CD4-positive, CD25-positive, alpha-beta regulatory T cell (primary cell): ENCODE measurements around the gene SORCS3. TPM values are rescaled to one million over a fixed set of nuclear protein-coding genes. Genes with fewer than 3 reads are reported as not detected.

ENCODE experiments used
- ATAC-seq, 2 donors: fragments of 150-1000 bp; cut with Tn5 transposase; one replicate each; pipeline ENCODE4 v1.10.0; 2021; ENCODE audit warnings: low read depth in 2 of 2, moderate number of reproducible peaks in 2 of 2, moderate library complexity in 1 of 2
- DNase-seq, 3 donors: peaks; one replicate each; pipeline versions ENCODE4 v3.0.0 to v3.0.0-alpha.2; 2012 to 2022; ENCODE audit warnings: mixed read lengths in 1 of 3
- H3K27ac ChIP-seq: one replicate; pipeline ENCODE4 v1.7.0; 2013; ENCODE audit warnings: mild to moderate bottlenecking, low read length; ENCODE audit not compliant: insufficient read depth, poor library complexity, severe bottlenecking
- H3K27me3 ChIP-seq: one replicate; pipeline ENCODE4 v1.7.0; 2013; ENCODE audit warnings: low read length; ENCODE audit not compliant: control insufficient read depth, insufficient read depth
- H3K36me3 ChIP-seq: one replicate; pipeline ENCODE4 v1.7.0; 2013; ENCODE audit warnings: mild to moderate bottlenecking, low read length, moderate library complexity; ENCODE audit not compliant: control insufficient read depth, insufficient read depth
- H3K4me1 ChIP-seq: 2 replicates; pipeline ENCODE4 v1.7.0; 2013; ENCODE audit warnings: mild to moderate bottlenecking, low read length; ENCODE audit not compliant: insufficient read depth, control insufficient read depth, poor library complexity, severe bottlenecking
- H3K4me3 ChIP-seq: one replicate; pipeline ENCODE4 v1.7.0; 2013; ENCODE audit warnings: low read depth, mild to moderate bottlenecking, low read length, moderate library complexity
- H3K9me3 ChIP-seq, 2 experiments: 1 replicate in 1 of 2; 2 replicates in 1 of 2; pipeline ENCODE4 v1.7.0; 2013; ENCODE audit warnings: low read length in 2 of 2, mild to moderate bottlenecking in 1 of 2, moderate library complexity in 1 of 2; ENCODE audit not compliant: control insufficient read depth in 2 of 2
- H3K27ac Mint-ChIP-seq, 3 donors: one replicate each; pipeline ENCODE4 v1.8.0; 2020 to 2022; ENCODE audit warnings: mild to moderate bottlenecking in 3 of 3, mixed read lengths in 3 of 3, moderate library complexity in 2 of 3
- H3K27me3 Mint-ChIP-seq: one replicate; pipeline ENCODE4 v1.8.0; 2022; ENCODE audit warnings: mild to moderate bottlenecking, mixed read lengths
- H3K36me3 Mint-ChIP-seq: one replicate; pipeline ENCODE4 v1.8.0; 2020; ENCODE audit warnings: mixed read lengths
- H3K4me1 Mint-ChIP-seq, 4 donors: one replicate each; pipeline ENCODE4 v1.8.0; 2020 to 2022; ENCODE audit warnings: mixed read lengths in 4 of 4, mild to moderate bottlenecking in 1 of 4
- H3K4me3 Mint-ChIP-seq, 4 donors: one replicate each; pipeline ENCODE4 v1.8.0; 2020 to 2022; ENCODE audit warnings: mild to moderate bottlenecking in 4 of 4, mixed read lengths in 4 of 4, moderate library complexity in 3 of 4
- H3K9me3 Mint-ChIP-seq, 7 donors: one replicate each; pipeline ENCODE4 v1.8.0; 2020 to 2022; ENCODE audit warnings: mixed read lengths in 7 of 7, mild to moderate bottlenecking in 3 of 7, moderate library complexity in 2 of 7
- polyA plus RNA-seq, 4 donors: library from polyadenylated mRNA; unstranded; fragments of 300-500 nt; fragmentation: Illumina TruSeq; gene quantifications; one replicate each; pipeline ENCODE4 v1.2.3, GENCODE V29; 2021
- total RNA-seq: library from RNA; stranded (reverse); gene quantifications from one replicate; pipeline ENCODE4 v1.2.3, GENCODE V29; 2022

Gene SORCS3
- total and polyA plus RNA-seq, 5 donors from 2014 or later = 0.35 TPM; not detected in 4

DNA sequence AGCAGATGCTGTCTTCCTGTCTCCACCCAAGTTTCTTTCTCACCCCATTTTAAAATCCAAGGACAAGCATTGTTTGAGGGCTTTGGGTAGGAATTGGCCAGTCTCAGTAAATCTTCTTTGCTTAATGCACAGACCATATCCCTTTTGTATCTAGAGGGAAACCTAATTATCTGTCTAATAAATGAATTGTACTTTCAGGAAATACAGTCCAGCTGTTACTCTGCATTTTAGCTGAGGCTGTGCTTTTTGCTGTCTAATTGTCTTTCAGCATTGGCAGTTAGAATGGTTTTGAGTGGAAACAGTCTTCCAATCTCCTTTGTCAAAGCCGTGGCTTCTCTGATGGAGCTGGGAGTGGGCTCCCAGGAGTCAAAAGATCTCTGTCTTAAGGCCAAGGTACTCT, 388.2 kb downstream of the SORCS3 start:
- no peak overlapping the region for H3K4me3 Mint-ChIP-seq
- H3K36me3 Mint-ChIP-seq = no peaks in the 10 kb centered on the region
- no peak for ATAC-seq
- Histone ChIP-seq H3K27me3 (no peaks in the 10 kb centered on the region), H3K27ac (no peak overlapping the region), H3K9me3 (no peaks in the 10 kb centered on the region), H3K4me1 (no peaks in the 10 kb centered on the region), H3K36me3 (no peaks in the 10 kb centered on the region), H3K4me3 (no peak overlapping the region)
- no peaks in the 10 kb centered on the region for H3K27me3 Mint-ChIP-seq
- no peaks in the 10 kb centered on the region for H3K4me1 Mint-ChIP-seq
- H3K9me3 Mint-ChIP-seq = peaks cover 0 to 4% (median 1%) of the 10 kb centered on the region in 7 donors
- no peak for DNase-seq
- H3K27ac Mint-ChIP-seq = no peak overlapping the region

DNA sequence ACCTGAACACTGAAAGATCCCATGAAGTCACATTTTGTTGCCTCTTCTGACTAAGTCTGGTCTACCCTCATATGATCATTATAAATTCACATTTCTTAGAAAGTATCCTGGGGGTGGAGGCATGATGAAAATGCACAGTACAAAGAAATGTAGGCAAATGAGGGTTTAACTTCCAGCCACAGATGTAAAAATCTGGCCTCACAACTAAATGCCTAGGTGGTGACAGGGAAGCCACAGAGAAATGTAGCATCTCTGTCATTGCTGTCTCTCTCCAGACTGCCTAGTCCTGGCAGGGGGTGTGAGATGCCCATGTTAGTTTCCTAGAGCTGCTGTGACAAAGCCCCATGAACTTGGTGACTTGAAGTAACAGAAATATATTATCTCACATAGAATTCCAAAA, 395.9 kb downstream of the SORCS3 start:
- H3K27me3 ChIP-seq = no peaks in the 10 kb centered on the region
- H3K4me1 Mint-ChIP-seq = no peaks in the 10 kb centered on the region
- H3K36me3 Mint-ChIP-seq = no peaks in the 10 kb centered on the region
- H3K9me3 ChIP-seq = no peaks in the 10 kb centered on the region
- no peak overlapping the region for H3K4me3 ChIP-seq
- no peak overlapping the region for H3K27ac ChIP-seq
- H3K27me3 Mint-ChIP-seq = no peaks in the 10 kb centered on the region
- H3K4me3 Mint-ChIP-seq = no peak overlapping the region
- H3K9me3 Mint-ChIP-seq = peaks cover 0 to 4% (median 0%) of the 10 kb centered on the region in 7 donors
- ATAC-seq (no peak), DNase-seq (no peak)
- no peak overlapping the region for H3K27ac Mint-ChIP-seq
- no peaks in the 10 kb centered on the region for H3K36me3 ChIP-seq
- no peaks in the 10 kb centered on the region for H3K4me1 ChIP-seq

DNA sequence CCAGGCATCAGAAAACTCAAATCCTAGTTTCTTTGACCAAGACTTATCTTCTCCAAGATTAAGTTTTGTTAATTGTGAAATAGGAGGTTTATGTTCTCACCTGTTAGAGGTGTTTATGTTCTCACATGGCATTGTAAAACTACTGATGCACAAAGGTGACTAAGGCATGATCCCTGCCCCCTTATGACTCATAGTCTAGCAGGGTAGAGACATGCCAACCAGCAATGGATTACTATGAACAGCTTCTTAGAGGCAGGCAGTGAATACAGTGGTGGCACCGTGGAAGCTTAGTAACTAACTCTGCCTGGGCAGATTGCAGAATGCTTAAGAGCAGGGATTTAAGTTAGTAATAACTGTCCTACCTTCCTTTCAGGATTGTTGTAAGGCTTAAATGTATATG, 400.9 kb downstream of the SORCS3 start:
- Histone ChIP-seq H3K4me3 (no peak overlapping the region), H3K4me1 (no peaks in the 10 kb centered on the region), H3K27ac (no peak overlapping the region), H3K36me3 (no peaks in the 10 kb centered on the region), H3K27me3 (no peaks in the 10 kb centered on the region), H3K9me3 (no peaks in the 10 kb centered on the region)
- no peaks in the 10 kb centered on the region for H3K4me1 Mint-ChIP-seq
- no peak for ATAC-seq
- peaks cover 0 to 3% (median 0%) of the 10 kb centered on the region in 7 donors for H3K9me3 Mint-ChIP-seq
- no peak overlapping the region for H3K4me3 Mint-ChIP-seq
- no peak overlapping the region for H3K27ac Mint-ChIP-seq
- no peaks in the 10 kb centered on the region for H3K36me3 Mint-ChIP-seq
- no peak for DNase-seq
- no peaks in the 10 kb centered on the region for H3K27me3 Mint-ChIP-seq

DNA sequence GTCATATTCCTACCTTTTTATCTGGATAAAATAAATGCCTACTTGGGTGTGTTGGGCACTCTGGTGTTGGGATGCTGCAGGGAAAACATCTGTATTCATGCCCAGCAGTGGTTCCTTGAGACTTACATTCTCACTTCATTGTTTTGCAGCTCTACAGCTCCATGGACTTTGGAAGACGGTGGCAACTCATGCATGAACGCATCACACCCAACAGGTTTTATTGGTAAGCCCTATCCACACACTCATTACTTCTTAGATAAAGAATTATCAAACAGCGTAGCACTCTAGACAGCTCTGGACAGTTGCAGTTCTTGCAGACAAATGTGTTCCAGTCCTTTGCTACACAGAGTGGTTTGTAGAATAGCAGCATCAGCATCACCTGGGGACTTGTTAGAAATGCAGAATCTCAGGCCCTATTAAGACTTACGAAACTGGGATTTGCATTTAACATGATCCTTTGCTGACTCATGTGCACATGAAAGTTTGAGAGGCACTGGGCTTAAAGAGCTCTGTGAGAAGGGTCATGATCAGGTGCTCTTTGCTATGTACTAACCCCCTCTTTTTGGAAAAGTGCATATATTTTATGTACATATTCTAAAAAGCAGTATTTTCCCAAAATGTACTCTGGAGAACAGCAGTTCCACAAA, 401.9 kb downstream of the SORCS3 start:
- no peak overlapping the region for H3K4me3 Mint-ChIP-seq
- H3K27me3 Mint-ChIP-seq = no peaks in the 10 kb centered on the region
- no peak overlapping the region for H3K27ac ChIP-seq
- H3K9me3 Mint-ChIP-seq = peaks cover 0 to 10% (median 2%) of the 10 kb centered on the region in 7 donors
- H3K4me1 ChIP-seq = no peaks in the 10 kb centered on the region
- no peaks in the 10 kb centered on the region for H3K9me3 ChIP-seq
- no peaks in the 10 kb centered on the region for H3K27me3 ChIP-seq
- DNase-seq (no peak), ATAC-seq (no peak)
- H3K4me3 ChIP-seq = no peak overlapping the region
- H3K27ac Mint-ChIP-seq = no peak overlapping the region
- H3K36me3 ChIP-seq = no peaks in the 10 kb centered on the region
- H3K4me1 Mint-ChIP-seq = no peaks in the 10 kb centered on the region
- H3K36me3 Mint-ChIP-seq = no peaks in the 10 kb centered on the region

DNA sequence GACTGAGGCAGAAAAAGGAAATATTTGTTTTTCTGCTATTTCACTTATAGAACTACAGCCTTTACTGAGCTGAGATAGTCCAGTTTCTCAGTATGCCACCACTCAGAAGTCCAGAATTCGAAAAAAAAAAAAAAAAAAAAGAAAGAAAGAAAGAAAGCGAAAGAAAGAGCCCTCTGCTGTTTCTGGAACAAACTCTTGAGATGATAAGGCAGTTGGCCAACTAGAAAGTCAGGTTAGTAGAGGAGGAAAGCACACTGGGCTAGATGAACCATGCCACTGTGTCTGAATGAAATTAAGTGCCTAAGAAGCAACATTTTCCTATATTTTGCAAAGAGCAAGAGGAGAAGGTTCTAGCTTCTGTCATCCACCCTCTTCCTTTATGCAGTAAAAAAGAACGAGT, 403.8 kb downstream of the SORCS3 start:
- H3K27me3 Mint-ChIP-seq = no peaks in the 10 kb centered on the region
- ATAC-seq (no peak), DNase-seq (no peak)
- H3K36me3 Mint-ChIP-seq = no peaks in the 10 kb centered on the region
- H3K36me3 ChIP-seq = no peaks in the 10 kb centered on the region
- no peaks in the 10 kb centered on the region for H3K4me1 Mint-ChIP-seq
- H3K27ac Mint-ChIP-seq = no peak overlapping the region
- H3K27ac ChIP-seq = no peak overlapping the region
- H3K4me3 Mint-ChIP-seq = no peak overlapping the region
- no peaks in the 10 kb centered on the region for H3K9me3 ChIP-seq
- peaks cover 0 to 10% (median 3%) of the 10 kb centered on the region in 7 donors for H3K9me3 Mint-ChIP-seq
- H3K4me3 ChIP-seq = no peak overlapping the region
- no peaks in the 10 kb centered on the region for H3K4me1 ChIP-seq
- H3K27me3 ChIP-seq = no peaks in the 10 kb centered on the region

DNA sequence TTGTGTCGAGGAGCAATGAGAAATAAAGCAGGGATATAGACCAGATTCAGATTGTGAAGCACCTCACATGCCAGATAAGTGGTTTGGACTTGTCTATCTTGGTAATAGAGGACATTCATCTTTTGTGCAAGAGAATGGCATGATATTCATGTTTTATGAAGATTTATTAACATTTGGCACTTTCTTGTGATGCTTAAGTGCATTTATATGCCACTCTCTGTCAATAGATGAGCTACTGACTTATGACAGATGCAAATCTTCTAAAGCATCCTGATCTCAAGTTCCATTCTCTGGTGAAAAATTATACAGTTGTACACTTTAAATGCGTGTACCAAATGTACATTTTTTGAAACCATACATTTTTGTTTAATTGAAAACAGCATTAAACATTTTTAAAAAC, 415.3 kb downstream of the SORCS3 start:
- Histone ChIP-seq H3K4me3 (no peak overlapping the region), H3K36me3 (no peaks in the 10 kb centered on the region), H3K9me3 (no peaks in the 10 kb centered on the region), H3K4me1 (no peaks in the 10 kb centered on the region), H3K27me3 (no peaks in the 10 kb centered on the region), H3K27ac (no peak overlapping the region)
- H3K9me3 Mint-ChIP-seq = peaks cover 0 to 14% (median 6%) of the 10 kb centered on the region in 7 donors
- H3K27ac Mint-ChIP-seq = no peak overlapping the region
- H3K4me1 Mint-ChIP-seq = no peaks in the 10 kb centered on the region
- no peak overlapping the region for H3K4me3 Mint-ChIP-seq
- ATAC-seq = no peak
- no peak for DNase-seq
- H3K27me3 Mint-ChIP-seq = no peaks in the 10 kb centered on the region
- H3K36me3 Mint-ChIP-seq = peaks cover 4% of the 10 kb centered on the region

DNA sequence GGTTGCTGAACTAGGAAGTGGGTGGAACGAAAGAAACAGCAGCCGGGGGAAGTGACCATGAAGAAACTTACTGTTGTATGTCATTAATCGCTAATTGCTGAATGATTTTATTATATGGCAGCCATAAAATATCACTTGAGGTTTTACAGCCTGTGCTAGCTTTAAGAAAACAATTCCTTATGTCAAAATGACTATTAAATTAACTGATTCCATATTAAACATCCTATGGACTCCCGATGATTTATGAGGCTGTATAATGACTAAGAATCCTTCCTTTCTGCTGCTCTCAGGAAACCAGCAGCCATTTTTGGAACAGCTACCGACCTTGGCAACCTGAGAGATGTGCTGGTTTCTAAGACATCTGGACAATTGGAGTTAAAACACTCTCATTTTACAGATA, 421.9 kb downstream of the SORCS3 start:
- Mint-ChIP-seq H3K9me3 (peaks cover 0 to 4% (median 0%) of the 10 kb centered on the region in 7 donors), H3K4me3 (no peak overlapping the region), H3K27ac (no peak overlapping the region), H3K27me3 (no peaks in the 10 kb centered on the region), H3K36me3 (peaks cover 4% of the 10 kb centered on the region), H3K4me1 (no peaks in the 10 kb centered on the region)
- Histone ChIP-seq H3K9me3 (no peaks in the 10 kb centered on the region), H3K27me3 (no peaks in the 10 kb centered on the region), H3K27ac (no peak overlapping the region), H3K36me3 (no peaks in the 10 kb centered on the region), H3K4me3 (no peak overlapping the region), H3K4me1 (no peaks in the 10 kb centered on the region)
- ATAC-seq (no peak), DNase-seq (no peak)

DNA sequence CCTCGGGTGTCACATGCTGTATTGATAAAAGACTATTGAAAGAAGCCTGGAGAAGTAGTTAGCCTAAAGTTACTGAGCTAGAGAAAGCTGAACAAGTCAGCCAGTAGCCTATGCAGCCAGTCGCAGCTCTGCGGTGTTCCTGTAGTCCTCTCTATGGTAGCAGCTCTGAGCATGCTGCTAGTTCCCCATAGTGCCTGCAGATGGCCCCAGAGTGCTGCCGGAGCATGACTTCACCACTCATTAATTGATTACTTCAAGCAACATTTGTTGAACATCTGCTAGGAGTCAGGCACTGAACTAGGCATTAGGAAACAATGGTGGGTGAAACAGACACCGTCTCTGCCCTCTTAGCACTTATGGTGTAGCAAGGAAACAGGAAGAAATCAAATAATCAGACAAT, 422.7 kb downstream of the SORCS3 start:
- H3K4me3 Mint-ChIP-seq = no peak overlapping the region

More for the DNA sequence above, 422.7 kb downstream of the SORCS3 start:
- peaks cover 4% of the 10 kb centered on the region for H3K36me3 Mint-ChIP-seq
- H3K27me3 ChIP-seq = no peaks in the 10 kb centered on the region
- H3K4me3 ChIP-seq = no peak overlapping the region
- H3K4me1 ChIP-seq = no peaks in the 10 kb centered on the region
- H3K27ac Mint-ChIP-seq = no peak overlapping the region
- peaks cover 0 to 4% (median 0%) of the 10 kb centered on the region in 7 donors for H3K9me3 Mint-ChIP-seq
- H3K36me3 ChIP-seq = no peaks in the 10 kb centered on the region
- ATAC-seq (no peak), DNase-seq (peak in 1 of 3 donors; percentile 4)
- H3K9me3 ChIP-seq = no peaks in the 10 kb centered on the region
- no peaks in the 10 kb centered on the region for H3K4me1 Mint-ChIP-seq
- no peaks in the 10 kb centered on the region for H3K27me3 Mint-ChIP-seq
- no peak overlapping the region for H3K27ac ChIP-seq
